GM18505 (cell line): ENCODE results near the gene AADAT.
"Not testable (repeated sequence)": the region's sequence is repeated elsewhere in the genome, so short reads cannot be mapped to it uniquely, and the experiment has no call there.

ENCODE experiments used
- ATAC-seq: cut with Tn5 transposase; IDR thresholded peaks from one replicate; pipeline ENCODE4 v1.9.1; 2021; ENCODE audit not compliant: unreplicated experiment
- POLR2A ChIP-seq: IDR thresholded peaks from 4 replicates; pipeline ENCODE4 v1.6.1; 2011; ENCODE audit warnings: borderline replicate concordance; ENCODE audit not compliant: insufficient read depth, insufficient read length; ENCODE audit errors: extremely low read depth

Gene AADAT

DNA sequence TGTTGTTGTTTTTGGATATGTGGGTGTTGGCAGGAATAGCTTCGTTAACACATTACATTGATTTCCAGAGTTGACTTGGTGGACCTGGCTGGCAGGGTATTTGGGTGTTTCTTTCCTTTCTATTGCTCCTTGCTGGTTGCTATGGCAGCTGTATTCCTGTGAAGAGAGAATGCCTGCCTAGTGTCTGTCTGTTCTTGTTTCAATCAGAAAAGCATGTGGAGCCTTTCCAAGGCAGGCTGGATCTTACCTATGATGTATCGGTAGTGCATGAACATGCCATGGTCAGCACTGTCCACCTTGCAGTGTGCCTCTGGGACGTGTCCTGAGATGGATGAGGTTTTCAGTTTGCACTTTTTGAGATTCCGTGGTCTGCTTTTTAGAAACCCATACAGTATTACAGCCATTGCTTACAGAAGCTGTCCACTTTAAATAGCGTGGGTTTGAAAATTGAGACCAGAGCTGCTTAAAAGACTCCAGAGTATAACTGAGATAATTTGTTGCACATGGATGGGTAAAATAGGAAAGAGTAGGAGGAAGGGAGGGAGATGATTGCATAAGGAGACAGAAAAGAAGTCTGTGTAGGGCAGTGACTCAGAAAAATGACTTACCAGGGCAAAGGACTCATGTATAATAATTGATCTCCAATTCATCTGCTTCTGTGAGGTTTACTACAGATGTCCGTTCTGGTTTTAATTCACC lies 20.0 kb upstream of the AADAT start:
- ATAC-seq = no peak
- TF ChIP-seq POLR2A = no peak

GRCh38 chr4:170106900-170107299 lies 17.1 kb upstream of the AADAT start:
- no peak for ATAC-seq
- no peak for TF ChIP-seq POLR2A

- no peak for ATAC-seq
Observed at GRCh38 chr4:170102426-170102825, 12.7 kb upstream of the AADAT start.

DNA sequence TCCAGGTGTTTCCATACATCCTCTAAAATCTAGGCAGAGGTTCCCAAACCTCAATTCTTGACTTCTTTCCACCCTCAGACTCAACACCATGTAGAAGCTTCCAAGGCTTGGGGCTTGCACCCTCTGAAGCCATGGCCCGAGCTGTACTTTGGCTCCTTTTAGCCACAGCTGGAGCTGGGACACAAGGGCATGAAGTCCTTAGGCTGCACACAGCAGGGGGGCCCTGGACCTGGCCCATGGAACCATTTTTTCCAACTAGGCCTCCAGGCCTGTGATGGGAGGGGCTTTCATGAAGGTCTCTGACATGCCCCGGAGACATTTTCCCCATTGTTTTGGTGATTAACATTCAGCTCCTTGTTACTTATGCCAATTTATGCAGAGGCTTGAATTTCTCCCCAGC lies 8.4 kb upstream of the AADAT start:
- not testable (repeated sequence) for ATAC-seq

More at GRCh38 chr4:170102426-170102825, 12.7 kb upstream of the AADAT start:
- no peak for TF ChIP-seq POLR2A

GRCh38 chr4:170097681-170098080 lies 7.9 kb upstream of the AADAT start:
- ATAC-seq = no peak
- TF ChIP-seq POLR2A = no peak

DNA sequence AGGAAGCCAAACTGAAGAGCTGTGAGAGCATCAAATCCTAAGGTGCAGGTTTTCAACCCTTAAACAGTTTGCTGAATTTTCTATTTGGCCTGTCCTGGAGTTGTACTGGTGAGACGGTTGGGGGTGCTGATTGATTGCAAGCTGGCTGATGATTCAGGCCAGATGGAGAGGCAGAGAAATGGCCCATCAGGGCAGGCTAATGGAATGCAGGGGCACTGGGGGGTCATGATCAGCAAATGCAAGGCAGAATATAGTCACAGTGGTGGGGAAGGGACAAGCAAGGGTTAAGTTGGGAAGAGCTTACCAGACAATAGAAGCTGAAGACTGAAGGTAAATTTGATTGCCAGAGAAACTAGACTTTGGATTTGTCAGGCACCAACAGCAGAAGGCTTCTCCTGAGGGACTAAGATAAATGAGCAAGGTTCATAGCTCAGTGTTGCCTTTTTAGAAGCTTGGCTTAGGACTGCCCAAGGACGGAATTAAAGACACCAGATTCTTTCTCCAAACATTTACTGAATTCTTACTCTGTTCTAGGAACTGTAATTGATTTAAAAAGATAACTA lies 4.3 kb upstream of the AADAT start:
- no peak for TF ChIP-seq POLR2A
- ATAC-seq = no peak

- TF ChIP-seq POLR2A = no peak
- no peak for ATAC-seq
Observed at GRCh38 chr4:170091069-170091696, 1.4 kb upstream of the AADAT start.

GRCh38 chr4:170090352-170091052 lies 746 bp upstream of the AADAT start:
- ATAC-seq = no peak
- TF ChIP-seq POLR2A = no peak

- ATAC-seq = peak; percentile 12
- TF ChIP-seq POLR2A = no peak
Observed at GRCh38 chr4:170089274-170089667, 485 bp downstream of the AADAT start.

DNA sequence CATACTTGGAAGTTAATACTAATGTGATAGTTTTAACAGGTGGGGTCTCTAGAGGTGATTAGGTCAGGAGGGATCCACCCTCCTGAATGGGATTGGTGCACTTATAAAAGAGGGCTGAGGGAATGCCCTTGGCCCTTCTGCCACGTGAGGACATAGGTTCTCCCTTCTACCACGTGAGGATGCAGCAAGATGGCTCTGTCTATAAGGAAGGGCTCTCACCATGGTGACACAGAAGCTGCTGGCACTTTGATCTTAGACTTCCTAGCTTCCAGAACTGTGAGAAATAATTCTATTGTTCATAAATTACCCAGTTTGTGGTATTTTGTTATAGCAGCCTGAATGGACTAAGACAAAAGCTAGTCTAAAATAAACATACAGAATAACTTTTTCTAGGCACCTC lies 1.0 kb downstream of the AADAT start:
- no peak for ATAC-seq
- TF ChIP-seq POLR2A = no peak

- TF ChIP-seq POLR2A = no peak
Observed at GRCh38 chr4:170087163-170087700, 2.5 kb downstream of the AADAT start.

GRCh38 chr4:170083541-170083940 lies 6.2 kb downstream of the AADAT start:
- ATAC-seq = no peak
- no peak for TF ChIP-seq POLR2A

More at GRCh38 chr4:170087163-170087700, 2.5 kb downstream of the AADAT start:
- ATAC-seq = no peak

DNA sequence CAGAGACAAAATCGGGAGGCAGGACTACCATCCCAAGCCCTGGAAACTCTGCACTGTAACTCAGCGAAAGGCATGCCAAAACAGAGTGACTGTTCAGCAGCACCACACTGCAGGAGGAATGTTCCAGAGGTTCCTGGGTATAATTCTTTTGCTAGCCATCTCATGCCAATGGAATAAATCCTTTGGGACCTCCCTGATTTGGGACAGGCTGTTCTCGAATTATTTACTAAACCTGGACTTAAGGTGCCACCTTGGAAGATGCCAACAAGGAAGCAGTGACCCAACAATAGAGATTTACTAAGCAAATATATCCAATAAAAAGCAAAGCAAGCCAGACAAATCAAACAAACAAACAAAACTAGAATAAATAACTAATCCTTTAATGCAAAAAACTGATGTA lies 9.3 kb downstream of the AADAT start:
- no peak for ATAC-seq
- TF ChIP-seq POLR2A = no peak
